HG03460 (cell line): Measurements from ENCODE around the gene DCST1.

Source experiments
- ATAC-seq: cut with Tn5 transposase; IDR thresholded peaks from one replicate; pipeline ENCODE4 v1.9.1; 2021; ENCODE audit not compliant: unreplicated experiment

The DCST1 gene

GRCh38 chr1:155030899-155031298 lies 2.7 kb upstream of the DCST1 start:
- ATAC-seq = no peak

- no peak for ATAC-seq
Observed at GRCh38 chr1:155032886-155033285, 738 bp upstream of the DCST1 start.

- ATAC-seq = no peak
Observed at GRCh38 chr1:155034318-155035208, 939 bp downstream of the DCST1 start.

DNA sequence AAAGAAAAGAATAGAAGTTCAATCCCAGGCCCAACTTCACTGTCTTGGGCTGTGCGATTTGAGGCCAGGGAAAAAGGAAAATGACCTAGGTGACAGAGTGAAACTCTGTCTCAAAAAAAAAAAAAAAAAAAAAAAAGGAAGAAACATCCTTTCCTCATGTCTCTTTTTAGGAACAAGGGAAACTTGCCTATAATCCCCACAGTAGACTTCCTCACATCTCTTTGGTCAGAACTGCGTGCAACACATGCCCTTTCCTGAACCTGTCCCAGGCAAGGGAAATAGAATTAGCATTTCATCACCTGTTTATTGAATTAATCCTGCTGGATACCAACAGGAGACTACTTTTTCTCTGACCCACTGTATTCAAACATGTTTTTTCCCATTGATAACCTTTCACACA lies 2.3 kb downstream of the DCST1 start:
- no peak for ATAC-seq

GRCh38 chr1:155037043-155037442 lies 3.4 kb downstream of the DCST1 start:
- ATAC-seq = no peak

DNA sequence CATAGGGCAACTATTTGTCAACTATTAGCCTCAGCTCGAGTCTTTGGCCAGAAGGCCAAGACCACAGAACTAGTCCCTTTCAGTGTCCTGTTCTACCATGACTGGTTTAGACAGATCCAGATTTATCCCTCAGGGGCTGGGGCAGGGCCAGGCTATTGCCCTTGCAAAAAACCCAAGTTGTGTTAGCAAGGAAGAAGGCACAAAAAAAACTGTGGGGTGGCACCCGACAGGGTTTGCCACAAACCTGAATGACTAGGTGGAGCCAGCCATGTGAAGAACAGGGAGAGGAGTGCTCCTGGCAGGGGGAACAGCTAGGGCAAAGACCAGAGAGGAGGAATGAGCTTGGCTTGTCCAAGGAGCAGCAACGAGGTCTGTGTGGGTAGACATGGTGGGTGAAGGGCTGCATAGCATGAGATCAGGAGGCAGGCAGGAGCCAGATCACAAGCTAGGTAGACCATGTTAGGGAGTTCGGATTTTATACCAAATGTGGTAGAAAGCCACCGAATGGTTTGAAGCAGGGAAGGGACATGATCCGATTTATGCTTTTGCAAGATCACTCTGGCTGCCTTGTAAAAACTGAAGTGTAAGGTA lies 4.3 kb downstream of the DCST1 start:
- no peak for ATAC-seq

- ATAC-seq = no peak
Observed at GRCh38 chr1:155038602-155039307, 5.1 kb downstream of the DCST1 start.

GRCh38 chr1:155039308-155039669 lies 5.7 kb downstream of the DCST1 start:
- no peak for ATAC-seq

DNA sequence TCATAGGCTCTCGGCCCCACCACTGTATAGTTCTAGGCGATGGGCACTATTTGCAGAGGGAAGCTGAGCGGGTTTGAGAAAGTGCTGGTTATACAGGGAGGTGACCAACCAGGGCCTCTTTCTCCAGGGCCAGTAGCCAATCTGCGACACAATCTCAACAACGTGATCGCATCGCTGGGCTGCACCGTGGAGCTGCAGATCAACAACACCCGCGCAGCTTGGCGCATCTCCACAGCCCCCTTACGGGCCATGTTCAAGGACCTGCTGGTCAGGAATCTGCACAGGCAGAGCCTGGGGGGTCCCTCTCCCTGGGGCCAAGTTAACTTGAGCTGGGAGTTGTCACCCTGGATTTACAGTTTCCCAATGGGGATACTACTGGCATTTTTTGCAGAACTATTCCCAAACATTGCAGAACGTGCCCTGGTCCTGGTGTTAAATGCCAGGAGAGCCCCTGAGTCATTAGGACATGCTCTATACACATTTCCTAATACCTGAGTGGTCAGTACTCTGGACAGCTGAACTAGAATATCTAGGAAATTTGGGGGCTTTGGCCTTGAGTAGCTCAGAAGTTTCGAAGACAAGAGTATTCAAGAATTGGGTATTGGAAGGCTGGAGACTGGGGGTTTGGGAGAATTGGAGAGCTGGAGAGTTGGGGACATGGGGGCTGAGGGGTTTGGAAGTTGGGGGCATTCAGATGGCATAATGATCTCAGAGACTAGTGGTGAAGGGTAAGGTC lies 6.9 kb downstream of the DCST1 start:
- no peak for ATAC-seq

GRCh38 chr1:155042789-155043188 lies 9.2 kb downstream of the DCST1 start:
- ATAC-seq = no peak

DNA sequence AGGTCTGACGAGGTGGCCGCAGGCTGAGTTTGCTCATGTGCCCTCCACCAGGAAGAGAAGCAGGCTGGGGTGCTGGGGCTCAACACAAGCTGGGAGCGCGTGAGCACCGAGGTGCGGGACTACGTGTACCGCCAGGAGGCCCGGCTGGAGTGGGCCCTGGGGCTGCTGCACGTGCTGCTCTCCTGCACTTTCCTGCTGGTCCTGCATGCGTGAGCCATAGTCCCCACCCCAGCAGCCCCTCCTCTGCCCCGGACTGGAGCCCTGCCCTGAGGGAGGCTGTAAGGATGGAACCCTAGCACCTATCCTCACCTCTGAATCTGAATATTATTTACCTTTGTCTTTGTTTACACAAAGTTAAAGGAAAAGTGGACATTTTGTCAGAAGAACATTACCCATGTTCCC lies 9.7 kb downstream of the DCST1 start:
- no peak for ATAC-seq

- no peak for ATAC-seq
Observed at GRCh38 chr1:155043793-155044192, 10.2 kb downstream of the DCST1 start.

- ATAC-seq = no peak
Observed at GRCh38 chr1:155044365-155044764, 10.7 kb downstream of the DCST1 start.

GRCh38 chr1:155044812-155045657 lies 11.4 kb downstream of the DCST1 start:
- no peak for ATAC-seq

- ATAC-seq = no peak
Observed at GRCh38 chr1:155048449-155049334, 15.1 kb downstream of the DCST1 start.

DNA sequence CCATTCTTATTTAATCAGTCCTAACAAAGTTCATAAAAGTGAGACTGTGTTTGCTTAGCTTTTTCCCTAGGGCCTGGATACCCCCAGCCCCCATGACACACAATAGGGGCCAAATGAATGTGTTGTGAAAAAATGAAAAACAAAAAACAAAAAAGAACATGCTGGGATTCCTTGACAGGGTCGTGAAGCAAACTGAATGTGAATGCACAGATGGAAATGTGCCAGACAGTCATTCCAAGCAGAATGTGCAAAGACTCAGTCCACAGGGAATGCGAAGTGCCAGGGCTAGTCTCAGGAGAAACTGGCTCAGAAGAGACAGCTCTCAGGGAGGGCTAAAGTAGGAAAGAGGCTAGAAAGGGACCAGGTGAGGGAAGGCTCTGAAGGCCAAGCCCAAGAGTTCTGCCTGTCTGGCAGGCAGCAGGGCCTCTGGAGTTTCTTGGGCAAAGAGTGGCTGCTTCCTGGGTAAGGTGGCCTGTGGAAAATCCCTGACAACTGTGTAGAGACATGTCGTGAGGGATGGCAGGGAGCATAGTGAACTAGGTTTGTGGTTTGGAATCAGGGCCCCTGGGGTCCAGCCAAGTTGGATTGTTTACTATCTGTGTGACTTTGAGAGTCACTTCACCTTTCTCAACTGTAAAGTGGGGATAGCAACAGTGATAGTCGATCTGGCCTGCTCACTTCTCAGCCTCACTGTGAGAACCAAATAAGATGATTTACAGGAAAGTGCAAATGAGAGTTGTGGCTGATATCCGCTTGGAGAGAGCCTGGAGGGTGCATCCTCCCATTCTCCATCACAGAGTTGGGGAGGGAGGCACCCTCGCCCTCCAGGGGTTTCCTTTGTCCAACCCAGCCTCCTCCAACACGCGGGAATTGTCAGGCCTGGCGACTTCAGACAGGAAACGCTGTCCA lies 16.3 kb downstream of the DCST1 start:
- no peak for ATAC-seq

DNA sequence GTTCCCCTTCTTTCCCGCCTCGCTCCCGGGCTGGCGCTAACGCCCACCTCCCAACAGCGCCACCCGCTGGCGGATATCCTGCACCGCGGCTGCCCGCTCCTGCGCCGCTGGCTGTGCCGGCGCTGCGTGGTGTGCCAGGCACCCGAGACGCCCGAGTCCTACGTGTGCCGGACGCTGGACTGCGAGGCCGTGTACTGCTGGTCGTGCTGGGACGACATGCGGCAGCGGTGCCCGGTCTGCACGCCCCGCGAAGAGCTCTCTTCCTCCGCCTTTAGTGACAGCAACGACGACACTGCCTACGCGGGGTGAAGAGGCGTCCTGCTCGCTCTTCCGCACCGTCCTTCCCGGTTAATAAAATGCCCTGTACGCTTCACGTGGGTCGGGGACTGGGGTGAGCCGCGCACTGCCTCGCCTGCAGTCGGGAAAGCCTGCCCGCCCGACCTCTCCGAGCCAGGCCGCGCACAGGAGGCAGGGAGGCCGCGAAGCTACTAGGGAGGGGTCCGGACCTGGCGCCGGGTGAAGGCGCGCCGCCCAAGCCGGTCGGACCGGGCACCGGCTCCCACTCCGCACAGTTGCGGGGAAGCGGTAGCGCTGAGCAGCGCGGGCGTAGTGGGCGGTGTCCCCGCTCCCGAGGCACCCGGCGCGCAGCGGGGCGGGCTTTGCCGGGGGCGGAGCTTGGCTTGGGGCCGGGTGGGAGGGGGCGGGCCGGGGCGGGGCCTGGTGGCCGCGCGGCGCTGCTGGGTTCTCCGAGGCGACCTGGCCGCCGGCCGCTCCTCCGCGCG lies 17.1 kb downstream of the DCST1 start, which contains the start of gene ADAM15:
Gene ADAM15 (plus strand): TSS at position 757 of the 782 bp plus-strand sequence. CDS start 71 bp downstream, outside the sequence.
- peak; percentile 64 for ATAC-seq
